ENCODE results near the gene ARTN.

Gene ARTN

DNA sequence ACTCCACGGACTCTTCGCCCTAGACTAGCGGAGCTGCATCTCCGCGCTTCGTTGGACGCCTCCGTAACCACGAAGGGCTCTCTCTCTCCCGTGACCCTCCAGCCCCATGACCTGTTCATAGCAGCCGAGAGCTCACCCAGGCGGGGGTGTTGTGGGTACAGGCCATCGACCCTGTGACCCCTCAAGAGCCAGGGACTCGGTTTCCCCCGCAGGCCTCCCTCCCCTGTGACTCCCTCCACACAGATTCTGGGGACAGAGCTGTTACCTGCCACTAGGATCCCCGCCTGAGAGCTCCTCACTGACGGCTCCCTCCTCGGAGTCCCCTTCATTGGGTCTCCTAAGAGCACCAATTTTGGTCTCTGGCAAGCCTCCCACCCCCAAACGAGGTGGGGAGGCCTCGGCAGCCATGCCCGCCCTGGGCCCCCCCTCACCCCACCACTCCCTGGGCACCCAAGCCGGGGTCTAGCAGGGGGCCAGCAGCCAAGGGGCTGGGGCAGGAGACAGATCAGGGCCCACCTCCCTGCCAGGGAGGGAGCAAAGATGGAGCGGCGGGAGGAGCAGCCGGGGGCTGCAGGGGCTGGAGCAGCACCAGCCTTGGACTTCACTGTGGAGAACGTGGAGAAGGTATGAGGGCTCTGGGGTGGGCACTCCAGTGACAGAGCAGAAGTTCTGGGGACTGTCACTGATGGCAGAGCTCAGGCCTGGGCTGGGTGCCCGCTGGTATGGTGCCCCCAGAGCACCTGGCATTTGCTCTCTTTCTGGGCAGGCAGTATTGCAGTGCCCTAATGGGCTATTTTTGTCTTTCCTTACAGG, 13.7 kb downstream of the ARTN start:
- Histone ChIP-seq H3K9ac (ENCODE audit: low read depth in 1 of 2, low read length in 2 of 2) (peak overlapping the region; percentile 93 to 99), H3K4me1 (ENCODE audit: control insufficient read depth in 1 of 2, insufficient read depth in 2 of 2, low read length in 2 of 2) (peaks cover 24 to 29% of the 10 kb centered on the region in 2 donors), H3K27ac (ENCODE audit: low read depth, low read length) (peak overlapping the region; percentile 98), H3K36me3 (ENCODE audit: control insufficient read depth in 1 of 2, insufficient read depth in 2 of 2, low read length in 2 of 2) (peaks cover 0 to 9% of the 10 kb centered on the region in 2 donors), H3K27me3 (ENCODE audit: control insufficient read depth in 1 of 2, insufficient read depth in 2 of 2, low read length in 2 of 2) (no peaks in the 10 kb centered on the region), H3K9me3 (ENCODE audit: control insufficient read depth in 1 of 2, low read length in 2 of 2) (no peaks in the 10 kb centered on the region), H3K4me3 (ENCODE audit: low read depth in 1 of 2, low read length in 2 of 2) (peak overlapping the region; percentile 93 to 98)

DNA sequence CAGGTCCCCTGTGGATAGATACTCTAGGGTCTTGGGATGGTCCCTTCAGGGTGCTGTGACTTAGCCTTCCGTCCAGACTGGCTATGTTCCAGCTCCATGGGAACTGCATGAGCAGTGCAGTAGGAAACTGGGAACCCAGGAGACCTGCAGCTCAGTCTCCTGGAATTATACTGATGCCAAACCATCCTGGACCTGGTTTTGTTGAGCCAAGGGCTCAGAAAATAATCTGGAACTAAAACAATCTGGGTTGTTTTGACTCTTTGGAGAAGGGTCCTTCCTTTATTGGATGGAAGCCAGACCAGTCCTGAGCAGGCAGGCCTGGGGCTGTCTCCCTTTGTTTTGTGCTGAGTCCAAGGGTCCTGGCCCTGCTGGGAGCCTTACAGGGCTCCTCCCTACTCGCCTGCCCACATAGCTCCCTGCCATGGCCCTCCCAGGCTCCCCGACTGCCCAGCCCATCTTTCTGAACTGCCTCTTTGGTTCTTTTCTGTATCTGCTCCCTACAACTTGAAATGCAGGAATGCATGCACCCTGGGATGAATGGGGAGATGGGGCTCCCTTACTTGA, 14.4 kb downstream of the ARTN start:
- Histone ChIP-seq H3K27ac (ENCODE audit: low read depth, low read length) (no peak overlapping the region), H3K4me3 (ENCODE audit: low read depth in 1 of 2, low read length in 2 of 2) (peak overlapping the region; percentile 93 to 98), H3K36me3 (ENCODE audit: control insufficient read depth in 1 of 2, insufficient read depth in 2 of 2, low read length in 2 of 2) (peaks cover 0 to 9% of the 10 kb centered on the region in 2 donors), H3K9ac (ENCODE audit: low read depth in 1 of 2, low read length in 2 of 2) (peak overlapping the region; percentile 93 to 99), H3K4me1 (ENCODE audit: control insufficient read depth in 1 of 2, insufficient read depth in 2 of 2, low read length in 2 of 2) (peaks cover 24 to 29% of the 10 kb centered on the region in 2 donors), H3K27me3 (ENCODE audit: control insufficient read depth in 1 of 2, insufficient read depth in 2 of 2, low read length in 2 of 2) (no peaks in the 10 kb centered on the region), H3K9me3 (ENCODE audit: control insufficient read depth in 1 of 2, low read length in 2 of 2) (no peaks in the 10 kb centered on the region)

DNA sequence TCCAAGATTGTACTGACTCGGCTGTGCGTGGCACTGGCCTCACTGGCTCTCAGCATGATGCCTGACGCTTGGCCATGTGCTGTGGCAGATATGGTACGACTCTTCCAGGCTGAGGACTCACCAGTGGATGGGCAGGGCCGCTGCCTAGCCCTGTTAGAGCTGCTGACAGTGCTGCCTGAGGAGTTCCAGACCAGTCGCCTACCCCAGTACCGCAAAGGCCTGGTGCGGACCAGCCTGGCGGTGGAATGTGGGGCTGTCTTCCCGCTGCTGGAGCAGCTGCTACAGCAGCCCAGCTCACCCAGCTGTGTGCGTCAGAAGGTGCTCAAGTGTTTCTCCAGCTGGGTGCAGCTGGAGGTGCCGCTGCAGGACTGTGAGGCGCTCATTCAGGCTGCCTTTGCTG, 16.1 kb downstream of the ARTN start:
- H3K4me3 ChIP-seq (ENCODE audit: low read depth in 1 of 2, low read length in 2 of 2) = no peak overlapping the region
- H3K9ac ChIP-seq (ENCODE audit: low read depth in 1 of 2, low read length in 2 of 2) = no peak overlapping the region
- H3K27ac ChIP-seq (ENCODE audit: low read depth, low read length) = no peak overlapping the region
- H3K27me3 ChIP-seq (ENCODE audit: control insufficient read depth in 1 of 2, insufficient read depth in 2 of 2, low read length in 2 of 2) = no peaks in the 10 kb centered on the region
- peaks cover 24 to 29% of the 10 kb centered on the region in 2 donors for H3K4me1 ChIP-seq (ENCODE audit: control insufficient read depth in 1 of 2, insufficient read depth in 2 of 2, low read length in 2 of 2)
- H3K9me3 ChIP-seq (ENCODE audit: control insufficient read depth in 1 of 2, low read length in 2 of 2) = no peaks in the 10 kb centered on the region
- peaks cover 0 to 9% of the 10 kb centered on the region in 2 donors for H3K36me3 ChIP-seq (ENCODE audit: control insufficient read depth in 1 of 2, insufficient read depth in 2 of 2, low read length in 2 of 2)

DNA sequence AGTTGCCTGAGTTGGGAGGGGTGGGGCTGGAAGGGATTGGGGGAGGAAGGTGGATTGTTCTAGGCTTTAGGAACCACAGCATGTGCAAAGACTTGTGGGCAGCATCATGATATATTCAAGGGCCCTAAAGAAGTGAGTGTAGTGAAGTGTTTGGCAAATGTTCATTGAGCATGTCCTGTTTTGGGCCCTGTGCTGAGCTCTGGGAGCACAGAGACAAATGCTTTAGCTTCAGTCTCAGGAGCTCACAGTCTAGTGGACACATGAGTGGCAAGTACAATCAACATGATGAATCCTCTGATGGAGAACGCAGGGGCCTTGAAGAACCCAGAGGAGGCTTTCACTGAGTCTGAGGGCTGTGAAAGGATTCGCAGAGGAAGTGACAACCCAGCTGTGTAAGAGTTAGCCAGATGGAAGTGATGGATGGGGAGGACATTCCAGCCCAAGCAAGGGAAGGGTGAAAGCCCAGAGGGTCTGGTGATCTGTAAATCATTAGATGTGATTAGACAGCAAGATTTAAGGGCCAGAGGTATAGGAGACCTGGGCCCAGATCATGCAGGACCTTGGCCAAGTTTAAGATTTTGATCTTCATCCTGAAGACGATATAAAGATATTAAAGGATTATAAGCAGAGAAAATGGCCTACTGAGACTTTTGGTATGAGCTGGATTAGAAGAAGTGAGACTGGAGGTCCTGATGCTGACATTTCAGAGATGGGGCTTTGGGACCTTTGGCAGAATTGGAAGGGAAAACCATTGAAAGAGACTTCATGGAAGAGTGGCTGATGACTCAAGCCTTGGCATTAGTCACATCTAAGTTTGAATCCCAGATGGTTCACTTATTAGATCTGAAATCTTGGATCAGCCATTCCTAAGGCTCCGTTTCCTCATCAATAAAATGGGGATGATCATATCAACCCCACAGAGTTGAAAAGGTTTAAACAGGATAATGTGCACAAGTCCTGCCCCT, 17.7 kb downstream of the ARTN start:
- no peak overlapping the region for H3K4me3 ChIP-seq (ENCODE audit: low read depth in 1 of 2, low read length in 2 of 2)
- H3K36me3 ChIP-seq (ENCODE audit: control insufficient read depth in 1 of 2, insufficient read depth in 2 of 2, low read length in 2 of 2) = peaks cover 0 to 14% of the 10 kb centered on the region in 2 donors

DNA sequence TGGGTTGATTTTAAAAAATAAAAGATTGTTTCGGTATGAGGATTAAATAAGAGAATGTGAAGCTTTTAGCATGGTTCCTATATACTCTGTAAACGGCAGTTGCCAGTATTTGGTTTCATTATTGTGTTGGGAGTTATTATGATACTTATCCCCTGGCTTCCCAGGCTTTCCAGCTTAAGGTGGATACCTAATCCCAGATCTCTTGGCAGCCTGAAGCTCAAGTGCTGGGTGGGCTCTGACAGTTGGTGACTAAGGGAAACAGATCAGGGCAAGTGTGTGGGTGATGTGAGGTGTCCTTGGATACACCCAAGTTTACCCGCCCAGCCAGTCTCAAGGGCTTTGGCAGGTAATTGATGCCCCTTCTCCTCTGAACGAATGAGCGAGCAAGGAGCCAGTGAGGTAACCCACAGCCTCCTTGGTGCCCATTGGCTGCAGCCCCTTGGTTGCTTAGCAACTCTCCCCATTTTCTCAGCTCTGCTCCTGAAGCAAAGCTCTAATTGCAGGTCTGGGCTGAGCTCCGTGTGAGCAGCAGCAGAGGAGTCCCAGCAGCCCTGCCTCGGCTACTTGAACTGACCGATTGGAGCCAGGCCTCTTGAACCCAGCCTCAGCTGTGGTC, 19.2 kb downstream of the ARTN start:
- H3K4me3 ChIP-seq (ENCODE audit: low read depth in 1 of 2, low read length in 2 of 2) = no peak overlapping the region
- no peaks in the 10 kb centered on the region for H3K27me3 ChIP-seq (ENCODE audit: control insufficient read depth in 1 of 2, insufficient read depth in 2 of 2, low read length in 2 of 2)
- peaks cover 11 to 14% of the 10 kb centered on the region in 2 donors for H3K4me1 ChIP-seq (ENCODE audit: control insufficient read depth in 1 of 2, insufficient read depth in 2 of 2, low read length in 2 of 2)
- H3K36me3 ChIP-seq (ENCODE audit: control insufficient read depth in 1 of 2, insufficient read depth in 2 of 2, low read length in 2 of 2) = peaks cover 4 to 30% of the 10 kb centered on the region in 2 donors
- no peak overlapping the region for H3K9ac ChIP-seq (ENCODE audit: low read depth in 1 of 2, low read length in 2 of 2)
- H3K9me3 ChIP-seq (ENCODE audit: control insufficient read depth in 1 of 2, low read length in 2 of 2) = no peaks in the 10 kb centered on the region
- no peak overlapping the region for H3K27ac ChIP-seq (ENCODE audit: low read depth, low read length)

More for the DNA sequence above, 17.7 kb downstream of the ARTN start:
- no peaks in the 10 kb centered on the region for H3K9me3 ChIP-seq (ENCODE audit: control insufficient read depth in 1 of 2, low read length in 2 of 2)
- H3K27me3 ChIP-seq (ENCODE audit: control insufficient read depth in 1 of 2, insufficient read depth in 2 of 2, low read length in 2 of 2) = no peaks in the 10 kb centered on the region
- no peak overlapping the region for H3K9ac ChIP-seq (ENCODE audit: low read depth in 1 of 2, low read length in 2 of 2)
- H3K27ac ChIP-seq (ENCODE audit: low read depth, low read length) = no peak overlapping the region
- peaks cover 17 to 23% of the 10 kb centered on the region in 2 donors for H3K4me1 ChIP-seq (ENCODE audit: control insufficient read depth in 1 of 2, insufficient read depth in 2 of 2, low read length in 2 of 2)

DNA sequence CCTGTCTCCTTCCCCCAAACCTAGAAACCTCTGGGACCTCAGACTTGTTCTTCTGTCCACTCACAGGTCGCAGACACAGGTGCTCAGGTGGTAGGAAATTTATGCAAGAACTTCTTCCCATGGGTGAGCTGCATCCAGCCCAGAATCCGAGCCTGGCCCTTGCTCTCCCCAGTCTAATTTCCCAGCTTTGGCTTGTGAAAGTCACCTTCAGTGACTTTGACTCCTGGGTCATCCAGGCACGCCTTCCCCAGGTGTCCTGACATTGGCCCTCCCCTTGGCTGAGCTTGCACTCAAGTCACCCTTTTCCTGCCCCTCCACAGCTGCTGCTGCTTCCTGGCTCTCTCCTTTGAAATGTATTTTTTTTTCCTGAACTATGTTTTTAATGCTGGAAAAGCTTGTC, 19.8 kb downstream of the ARTN start:
- Histone ChIP-seq H3K9ac (ENCODE audit: low read depth in 1 of 2, low read length in 2 of 2) (no peak overlapping the region), H3K9me3 (ENCODE audit: control insufficient read depth in 1 of 2, low read length in 2 of 2) (no peaks in the 10 kb centered on the region), H3K27ac (ENCODE audit: low read depth, low read length) (no peak overlapping the region), H3K4me1 (ENCODE audit: control insufficient read depth in 1 of 2, insufficient read depth in 2 of 2, low read length in 2 of 2) (peaks cover 6 to 9% of the 10 kb centered on the region in 2 donors), H3K27me3 (ENCODE audit: control insufficient read depth in 1 of 2, insufficient read depth in 2 of 2, low read length in 2 of 2) (no peaks in the 10 kb centered on the region), H3K36me3 (ENCODE audit: control insufficient read depth in 1 of 2, insufficient read depth in 2 of 2, low read length in 2 of 2) (peaks cover 4 to 35% of the 10 kb centered on the region in 2 donors), H3K4me3 (ENCODE audit: low read depth in 1 of 2, low read length in 2 of 2) (no peak overlapping the region)

DNA sequence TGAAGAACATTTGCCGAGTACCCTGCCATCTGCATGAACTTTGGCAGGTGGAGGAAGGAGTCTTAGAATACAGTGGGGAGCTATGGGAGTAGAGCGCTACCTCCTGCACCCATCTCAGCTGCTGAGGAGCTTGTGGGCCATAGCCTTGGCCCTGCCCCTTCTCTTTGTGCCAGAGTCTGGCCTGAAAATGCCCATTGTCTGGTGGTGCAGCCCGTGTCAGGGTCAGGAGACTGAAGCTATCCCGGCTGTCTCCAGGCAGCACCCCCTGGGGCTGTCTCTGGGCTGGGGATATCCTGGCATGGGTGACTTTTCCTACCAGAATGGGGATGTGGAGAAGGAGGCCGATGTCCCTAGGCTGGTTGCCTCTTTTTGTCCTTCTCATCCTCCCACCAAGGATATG, 20.4 kb downstream of the ARTN start:
- H3K27me3 ChIP-seq (ENCODE audit: control insufficient read depth in 1 of 2, insufficient read depth in 2 of 2, low read length in 2 of 2) = no peaks in the 10 kb centered on the region
- H3K4me1 ChIP-seq (ENCODE audit: control insufficient read depth in 1 of 2, insufficient read depth in 2 of 2, low read length in 2 of 2) = peaks cover 0 to 2% of the 10 kb centered on the region in 2 donors
- no peaks in the 10 kb centered on the region for H3K9me3 ChIP-seq (ENCODE audit: control insufficient read depth in 1 of 2, low read length in 2 of 2)
- no peak overlapping the region for H3K27ac ChIP-seq (ENCODE audit: low read depth, low read length)
- H3K4me3 ChIP-seq (ENCODE audit: low read depth in 1 of 2, low read length in 2 of 2) = no peak overlapping the region
- H3K9ac ChIP-seq (ENCODE audit: low read depth in 1 of 2, low read length in 2 of 2) = no peak overlapping the region
- H3K36me3 ChIP-seq (ENCODE audit: control insufficient read depth in 1 of 2, insufficient read depth in 2 of 2, low read length in 2 of 2) = peaks cover 8 to 42% of the 10 kb centered on the region in 2 donors

DNA sequence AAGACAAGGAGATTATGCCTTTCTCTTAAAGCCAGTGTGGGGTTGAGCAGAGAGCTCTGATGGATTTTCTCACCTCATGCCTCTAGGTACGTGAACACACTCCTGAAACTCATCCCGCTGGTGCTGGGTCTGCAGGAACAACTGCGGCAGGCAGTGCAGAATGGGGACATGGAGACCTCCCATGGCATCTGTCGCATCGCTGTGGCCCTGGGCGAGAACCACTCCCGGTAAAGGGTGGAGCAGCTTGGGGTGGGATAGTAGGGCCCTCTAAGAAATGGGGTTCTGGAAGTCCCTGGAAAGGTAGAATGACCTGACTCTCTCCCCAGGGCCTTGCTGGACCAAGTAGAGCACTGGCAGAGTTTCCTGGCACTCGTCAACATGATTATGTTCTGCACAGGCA, 22.6 kb downstream of the ARTN start:
- H3K27ac ChIP-seq (ENCODE audit: low read depth, low read length) = no peak overlapping the region
- no peak overlapping the region for H3K4me3 ChIP-seq (ENCODE audit: low read depth in 1 of 2, low read length in 2 of 2)
- no peaks in the 10 kb centered on the region for H3K9me3 ChIP-seq (ENCODE audit: control insufficient read depth in 1 of 2, low read length in 2 of 2)
- no peaks in the 10 kb centered on the region for H3K4me1 ChIP-seq (ENCODE audit: control insufficient read depth in 1 of 2, insufficient read depth in 2 of 2, low read length in 2 of 2)
- no peaks in the 10 kb centered on the region for H3K27me3 ChIP-seq (ENCODE audit: control insufficient read depth in 1 of 2, insufficient read depth in 2 of 2, low read length in 2 of 2)
- peaks cover 22 to 53% of the 10 kb centered on the region in 2 donors for H3K36me3 ChIP-seq (ENCODE audit: control insufficient read depth in 1 of 2, insufficient read depth in 2 of 2, low read length in 2 of 2)
- no peak overlapping the region for H3K9ac ChIP-seq (ENCODE audit: low read depth in 1 of 2, low read length in 2 of 2)

DNA sequence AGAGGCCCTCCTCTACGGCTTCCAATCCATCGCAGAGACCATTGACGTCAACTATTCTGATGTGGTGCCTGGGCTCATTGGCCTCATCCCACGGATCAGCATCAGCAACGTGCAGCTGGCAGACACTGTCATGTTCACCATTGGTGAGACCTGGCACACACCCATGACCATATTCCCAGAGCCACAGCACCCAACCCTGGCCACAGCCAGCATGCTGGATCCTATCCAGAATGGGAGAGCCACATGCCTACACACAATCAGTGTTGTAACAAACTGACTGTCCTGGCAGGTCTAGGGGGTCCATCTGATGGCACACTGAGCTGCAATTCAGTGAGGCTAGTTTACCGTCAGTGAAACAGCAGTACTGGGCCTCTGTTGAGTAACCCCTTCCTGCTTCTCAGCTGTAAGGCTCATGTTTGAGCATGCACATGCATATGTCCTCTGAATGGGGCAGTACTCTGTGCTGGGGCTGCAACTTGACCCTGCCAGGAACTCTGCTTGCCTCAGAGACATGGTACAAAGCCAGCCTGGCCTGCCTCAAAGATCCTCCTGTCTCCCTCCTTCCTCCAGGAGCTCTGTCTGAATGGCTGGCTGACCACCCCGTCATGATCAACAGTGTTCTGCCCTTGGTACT, 23.9 kb downstream of the ARTN start:
- H3K4me1 ChIP-seq (ENCODE audit: control insufficient read depth in 1 of 2, insufficient read depth in 2 of 2, low read length in 2 of 2) = no peaks in the 10 kb centered on the region
- H3K36me3 ChIP-seq (ENCODE audit: control insufficient read depth in 1 of 2, insufficient read depth in 2 of 2, low read length in 2 of 2) = peaks cover 25 to 53% of the 10 kb centered on the region in 2 donors
- H3K9ac ChIP-seq (ENCODE audit: low read depth in 1 of 2, low read length in 2 of 2) = no peak overlapping the region
- no peak overlapping the region for H3K27ac ChIP-seq (ENCODE audit: low read depth, low read length)
- no peak overlapping the region for H3K4me3 ChIP-seq (ENCODE audit: low read depth in 1 of 2, low read length in 2 of 2)
- no peaks in the 10 kb centered on the region for H3K27me3 ChIP-seq (ENCODE audit: control insufficient read depth in 1 of 2, insufficient read depth in 2 of 2, low read length in 2 of 2)
- H3K9me3 ChIP-seq (ENCODE audit: control insufficient read depth in 1 of 2, low read length in 2 of 2) = no peaks in the 10 kb centered on the region
